H1 (cell line): ENCODE data around the gene NDUFB8. TPM values are rescaled to one million over a fixed set of nuclear protein-coding genes. Genes with fewer than 3 reads are reported as not detected.

Experiments
- BCL11A ChIP-seq, 2 experiments: IDR thresholded peaks; one replicate each; pipeline ENCODE4 v1.6.1; 2011; ENCODE audit warnings: low read depth in 2 of 2, low read length in 2 of 2, mild to moderate bottlenecking in 2 of 2
- CBX5 ChIP-seq: fragments of 300-800, 300-1000 bp; sonication (generic); IDR thresholded peaks from 2 replicates; pipeline ENCODE4 v1.7.1; 2016; ENCODE audit warnings: antibody characterized with exemption, low read length, low read depth
- FOSL1 ChIP-seq: IDR thresholded peaks from 2 replicates; pipeline ENCODE4 v1.6.1; 2011; ENCODE audit warnings: mild to moderate bottlenecking, low read depth, low read length, moderate library complexity; ENCODE audit not compliant: insufficient read depth
- NANOG ChIP-seq: IDR thresholded peaks from 2 replicates; pipeline ENCODE4 v1.6.1; 2011; ENCODE audit warnings: low read length, low read depth, mild to moderate bottlenecking, inconsistent platforms; ENCODE audit not compliant: insufficient read depth, poor library complexity, severe bottlenecking
- RBBP5 ChIP-seq: IDR thresholded peaks from 2 replicates; pipeline ENCODE4 v1.7.1; 2012; ENCODE audit warnings: low read depth, mild to moderate bottlenecking, inconsistent platforms, low read length, moderate library complexity, borderline replicate concordance
- YY1 ChIP-seq: IDR thresholded peaks from 2 replicates; pipeline ENCODE4 v1.6.1; 2011; ENCODE audit warnings: low read depth, mild to moderate bottlenecking, low read length
- ZNF274 ChIP-seq: IDR thresholded peaks from 2 replicates; pipeline ENCODE4 v1.7.0; 2012; ENCODE audit warnings: low read length, borderline replicate concordance; ENCODE audit errors: extremely low read depth
- polyA plus RNA-seq, 7 experiments: library from polyadenylated mRNA; depleted of rRNA in 3 of 7; stranded (reverse) in 5 of 7; unstranded in 2 of 7; fragments of >200 nt in 5 of 7; fragments of 200-250 nt in 2 of 7; gene quantifications; 1 replicate in 5 of 7; 2 replicates in 1 of 7; 4 replicates in 1 of 7; pipeline versions ENCODE4 v1.2.1 to v1.2.3, GENCODE V29; 2011 to 2013; ENCODE audit warnings: missing spikeins in 2 of 7, mixed read lengths in 2 of 7
- total RNA-seq: library from RNA; stranded (reverse); fragmentation: NEBNext Ultra II Directional; extraction: Animal tissue kit (Norgen Biotek cat#: 25700); gene quantifications from 2 replicates; pipeline ENCODE4 v1.2.1, GENCODE V29; 2021
- TF ChIP-seq, protein P1 (sequence below): fragments of 300-600 bp; sonication (generic); IDR thresholded peaks from 2 replicates; pipeline ENCODE4 v1.7.1; 2012; ENCODE audit warnings: low read length, moderate library complexity, mild to moderate bottlenecking, inconsistent platforms; ENCODE audit not compliant: insufficient replicate concordance
- TF ChIP-seq, protein P2 (sequence below): IDR thresholded peaks from 2 replicates; pipeline ENCODE4 v1.6.1; 2011; ENCODE audit warnings: low read length, improper control_type of control experiment
- TF ChIP-seq, protein P3 (sequence below): IDR thresholded peaks from 2 replicates; pipeline ENCODE4 v1.6.1; 2012; ENCODE audit warnings: inconsistent platforms

NDUFB8 gene
- total and polyA plus RNA-seq, 2 of the 8 experiments (the other 6 are each of a cell fraction or from before 2014, with no cell fraction given): 175 to 455 TPM

DNA sequence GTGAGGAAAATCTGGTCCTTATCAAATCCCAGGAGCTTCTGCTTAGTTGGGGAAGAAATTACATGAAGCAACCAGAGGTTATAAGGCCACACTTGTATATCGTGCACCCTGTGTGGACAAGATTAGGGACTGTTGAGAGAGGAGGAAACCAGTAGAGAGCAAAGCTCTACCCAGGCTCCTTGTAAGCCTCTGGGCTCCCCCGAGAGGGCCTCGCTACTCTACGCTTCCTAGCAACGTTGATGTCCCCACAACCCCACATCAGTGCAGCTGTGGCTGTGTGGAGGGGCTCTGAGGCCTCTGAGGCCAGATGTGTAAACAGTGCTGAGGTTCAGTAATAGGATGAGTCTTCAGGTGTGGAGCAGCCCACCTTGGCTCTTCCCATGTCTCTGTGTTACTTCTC is 22.1 kb upstream of the NDUFB8 start (continued):
- TF ChIP-seq, protein P1, sequence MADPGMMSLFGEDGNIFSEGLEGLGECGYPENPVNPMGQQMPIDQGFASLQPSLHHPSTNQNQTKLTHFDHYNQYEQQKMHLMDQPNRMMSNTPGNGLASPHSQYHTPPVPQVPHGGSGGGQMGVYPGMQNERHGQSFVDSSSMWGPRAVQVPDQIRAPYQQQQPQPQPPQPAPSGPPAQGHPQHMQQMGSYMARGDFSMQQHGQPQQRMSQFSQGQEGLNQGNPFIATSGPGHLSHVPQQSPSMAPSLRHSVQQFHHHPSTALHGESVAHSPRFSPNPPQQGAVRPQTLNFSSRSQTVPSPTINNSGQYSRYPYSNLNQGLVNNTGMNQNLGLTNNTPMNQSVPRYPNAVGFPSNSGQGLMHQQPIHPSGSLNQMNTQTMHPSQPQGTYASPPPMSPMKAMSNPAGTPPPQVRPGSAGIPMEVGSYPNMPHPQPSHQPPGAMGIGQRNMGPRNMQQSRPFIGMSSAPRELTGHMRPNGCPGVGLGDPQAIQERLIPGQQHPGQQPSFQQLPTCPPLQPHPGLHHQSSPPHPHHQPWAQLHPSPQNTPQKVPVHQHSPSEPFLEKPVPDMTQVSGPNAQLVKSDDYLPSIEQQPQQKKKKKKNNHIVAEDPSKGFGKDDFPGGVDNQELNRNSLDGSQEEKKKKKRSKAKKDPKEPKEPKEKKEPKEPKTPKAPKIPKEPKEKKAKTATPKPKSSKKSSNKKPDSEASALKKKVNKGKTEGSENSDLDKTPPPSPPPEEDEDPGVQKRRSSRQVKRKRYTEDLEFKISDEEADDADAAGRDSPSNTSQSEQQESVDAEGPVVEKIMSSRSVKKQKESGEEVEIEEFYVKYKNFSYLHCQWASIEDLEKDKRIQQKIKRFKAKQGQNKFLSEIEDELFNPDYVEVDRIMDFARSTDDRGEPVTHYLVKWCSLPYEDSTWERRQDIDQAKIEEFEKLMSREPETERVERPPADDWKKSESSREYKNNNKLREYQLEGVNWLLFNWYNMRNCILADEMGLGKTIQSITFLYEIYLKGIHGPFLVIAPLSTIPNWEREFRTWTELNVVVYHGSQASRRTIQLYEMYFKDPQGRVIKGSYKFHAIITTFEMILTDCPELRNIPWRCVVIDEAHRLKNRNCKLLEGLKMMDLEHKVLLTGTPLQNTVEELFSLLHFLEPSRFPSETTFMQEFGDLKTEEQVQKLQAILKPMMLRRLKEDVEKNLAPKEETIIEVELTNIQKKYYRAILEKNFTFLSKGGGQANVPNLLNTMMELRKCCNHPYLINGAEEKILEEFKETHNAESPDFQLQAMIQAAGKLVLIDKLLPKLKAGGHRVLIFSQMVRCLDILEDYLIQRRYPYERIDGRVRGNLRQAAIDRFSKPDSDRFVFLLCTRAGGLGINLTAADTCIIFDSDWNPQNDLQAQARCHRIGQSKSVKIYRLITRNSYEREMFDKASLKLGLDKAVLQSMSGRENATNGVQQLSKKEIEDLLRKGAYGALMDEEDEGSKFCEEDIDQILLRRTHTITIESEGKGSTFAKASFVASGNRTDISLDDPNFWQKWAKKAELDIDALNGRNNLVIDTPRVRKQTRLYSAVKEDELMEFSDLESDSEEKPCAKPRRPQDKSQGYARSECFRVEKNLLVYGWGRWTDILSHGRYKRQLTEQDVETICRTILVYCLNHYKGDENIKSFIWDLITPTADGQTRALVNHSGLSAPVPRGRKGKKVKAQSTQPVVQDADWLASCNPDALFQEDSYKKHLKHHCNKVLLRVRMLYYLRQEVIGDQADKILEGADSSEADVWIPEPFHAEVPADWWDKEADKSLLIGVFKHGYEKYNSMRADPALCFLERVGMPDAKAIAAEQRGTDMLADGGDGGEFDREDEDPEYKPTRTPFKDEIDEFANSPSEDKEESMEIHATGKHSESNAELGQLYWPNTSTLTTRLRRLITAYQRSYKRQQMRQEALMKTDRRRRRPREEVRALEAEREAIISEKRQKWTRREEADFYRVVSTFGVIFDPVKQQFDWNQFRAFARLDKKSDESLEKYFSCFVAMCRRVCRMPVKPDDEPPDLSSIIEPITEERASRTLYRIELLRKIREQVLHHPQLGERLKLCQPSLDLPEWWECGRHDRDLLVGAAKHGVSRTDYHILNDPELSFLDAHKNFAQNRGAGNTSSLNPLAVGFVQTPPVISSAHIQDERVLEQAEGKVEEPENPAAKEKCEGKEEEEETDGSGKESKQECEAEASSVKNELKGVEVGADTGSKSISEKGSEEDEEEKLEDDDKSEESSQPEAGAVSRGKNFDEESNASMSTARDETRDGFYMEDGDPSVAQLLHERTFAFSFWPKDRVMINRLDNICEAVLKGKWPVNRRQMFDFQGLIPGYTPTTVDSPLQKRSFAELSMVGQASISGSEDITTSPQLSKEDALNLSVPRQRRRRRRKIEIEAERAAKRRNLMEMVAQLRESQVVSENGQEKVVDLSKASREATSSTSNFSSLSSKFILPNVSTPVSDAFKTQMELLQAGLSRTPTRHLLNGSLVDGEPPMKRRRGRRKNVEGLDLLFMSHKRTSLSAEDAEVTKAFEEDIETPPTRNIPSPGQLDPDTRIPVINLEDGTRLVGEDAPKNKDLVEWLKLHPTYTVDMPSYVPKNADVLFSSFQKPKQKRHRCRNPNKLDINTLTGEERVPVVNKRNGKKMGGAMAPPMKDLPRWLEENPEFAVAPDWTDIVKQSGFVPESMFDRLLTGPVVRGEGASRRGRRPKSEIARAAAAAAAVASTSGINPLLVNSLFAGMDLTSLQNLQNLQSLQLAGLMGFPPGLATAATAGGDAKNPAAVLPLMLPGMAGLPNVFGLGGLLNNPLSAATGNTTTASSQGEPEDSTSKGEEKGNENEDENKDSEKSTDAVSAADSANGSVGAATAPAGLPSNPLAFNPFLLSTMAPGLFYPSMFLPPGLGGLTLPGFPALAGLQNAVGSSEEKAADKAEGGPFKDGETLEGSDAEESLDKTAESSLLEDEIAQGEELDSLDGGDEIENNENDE: no peak
- TF ChIP-seq BCL11A (IDR thresholded peaks at IDR 0.05; ENCODE audit: low read depth in 2 of 2, low read length in 2 of 2) (no peak), ZNF274 (no peak), CBX5 (no peak), YY1 (no peak), NANOG (no peak), RBBP5 (no peak), FOSL1 (no peak)
- TF ChIP-seq, protein P2, sequence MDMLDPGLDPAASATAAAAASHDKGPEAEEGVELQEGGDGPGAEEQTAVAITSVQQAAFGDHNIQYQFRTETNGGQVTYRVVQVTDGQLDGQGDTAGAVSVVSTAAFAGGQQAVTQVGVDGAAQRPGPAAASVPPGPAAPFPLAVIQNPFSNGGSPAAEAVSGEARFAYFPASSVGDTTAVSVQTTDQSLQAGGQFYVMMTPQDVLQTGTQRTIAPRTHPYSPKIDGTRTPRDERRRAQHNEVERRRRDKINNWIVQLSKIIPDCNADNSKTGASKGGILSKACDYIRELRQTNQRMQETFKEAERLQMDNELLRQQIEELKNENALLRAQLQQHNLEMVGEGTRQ: no peak
- TF ChIP-seq, protein P3, sequence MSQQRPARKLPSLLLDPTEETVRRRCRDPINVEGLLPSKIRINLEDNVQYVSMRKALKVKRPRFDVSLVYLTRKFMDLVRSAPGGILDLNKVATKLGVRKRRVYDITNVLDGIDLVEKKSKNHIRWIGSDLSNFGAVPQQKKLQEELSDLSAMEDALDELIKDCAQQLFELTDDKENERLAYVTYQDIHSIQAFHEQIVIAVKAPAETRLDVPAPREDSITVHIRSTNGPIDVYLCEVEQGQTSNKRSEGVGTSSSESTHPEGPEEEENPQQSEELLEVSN: no peak
